ENCODE results near the gene SLC22A15. TPM values are rescaled to one million over a fixed set of nuclear protein-coding genes. Genes with fewer than 3 reads are reported as not detected.

The SLC22A15 gene
- total and polyA plus RNA-seq, 8 donors: 1.5 to 4.9 (median 3.3) TPM

DNA sequence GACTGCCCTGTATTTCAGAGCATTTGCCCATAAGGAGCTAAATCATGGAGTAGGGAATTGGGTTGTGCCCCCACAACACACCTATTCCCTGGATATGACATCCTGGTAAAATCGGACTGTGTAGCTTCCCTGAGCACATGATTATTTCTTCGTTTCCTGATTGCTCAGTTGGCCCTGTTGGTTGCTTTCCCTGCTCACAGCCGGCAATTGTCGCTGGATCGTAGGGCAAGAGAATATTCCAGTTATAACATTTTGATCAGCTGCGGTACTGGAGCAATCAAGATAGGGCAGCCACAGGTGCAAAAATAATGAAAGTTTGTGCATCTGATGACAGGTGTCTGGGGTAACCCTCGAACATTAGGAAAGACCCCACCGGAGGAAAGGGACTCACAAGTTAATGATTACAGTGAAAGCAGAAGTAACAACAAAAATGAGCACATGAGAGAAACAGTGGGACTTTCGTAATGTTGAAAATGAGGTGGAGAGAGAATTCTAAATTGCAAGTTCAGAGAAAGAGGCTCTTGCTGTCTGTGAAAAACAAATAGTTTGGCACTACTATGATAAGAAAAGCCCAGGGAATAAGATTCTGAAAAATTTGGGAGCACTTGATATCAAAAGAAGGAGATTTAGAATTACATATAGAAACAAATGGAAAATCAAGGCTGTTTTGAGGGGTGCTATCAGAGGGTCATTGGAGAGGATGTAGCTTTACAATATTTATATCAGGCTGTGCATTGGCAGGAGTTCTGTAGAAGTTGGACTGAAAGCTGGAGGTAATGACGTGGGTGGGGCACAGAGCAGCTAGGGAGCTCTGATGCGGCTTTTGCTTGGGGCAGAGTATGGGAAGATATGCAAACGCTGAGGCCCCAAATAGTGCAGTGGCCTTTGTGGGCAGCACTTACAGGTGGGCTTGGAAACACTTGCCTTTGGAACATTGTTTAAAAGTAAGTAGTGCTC lies 134.5 kb downstream of the SLC22A15 start, which contains the start of gene MAB21L3:
TSS of gene MAB21L3 (plus strand) at position 833 of the 957 bp plus-strand sequence. CDS start 1,217 bp downstream, outside the sequence.
- Histone ChIP-seq H3K27me3 (no peaks in the 10 kb centered on the region), H3K4me3 (no peak within 1 kb of the TSS), H3K27ac (peak within 1 kb of the TSS in 2 of 4 donors; percentile 13 to 46), H3K36me3 (no peaks in the 10 kb centered on the region), H3K9me3 (no peaks in the 10 kb centered on the region), H3K4me1 (peaks cover 0 to under 1% (median 0%) of the 10 kb centered on the region in 3 donors)
- ATAC-seq: peak in 3 of 4 donors; percentile 60 to 65 (median 64)
- intact Hi-C loops (cut with DNase I): no loop called here
- no peak for DNase-seq
- TF ChIP-seq, protein P1, sequence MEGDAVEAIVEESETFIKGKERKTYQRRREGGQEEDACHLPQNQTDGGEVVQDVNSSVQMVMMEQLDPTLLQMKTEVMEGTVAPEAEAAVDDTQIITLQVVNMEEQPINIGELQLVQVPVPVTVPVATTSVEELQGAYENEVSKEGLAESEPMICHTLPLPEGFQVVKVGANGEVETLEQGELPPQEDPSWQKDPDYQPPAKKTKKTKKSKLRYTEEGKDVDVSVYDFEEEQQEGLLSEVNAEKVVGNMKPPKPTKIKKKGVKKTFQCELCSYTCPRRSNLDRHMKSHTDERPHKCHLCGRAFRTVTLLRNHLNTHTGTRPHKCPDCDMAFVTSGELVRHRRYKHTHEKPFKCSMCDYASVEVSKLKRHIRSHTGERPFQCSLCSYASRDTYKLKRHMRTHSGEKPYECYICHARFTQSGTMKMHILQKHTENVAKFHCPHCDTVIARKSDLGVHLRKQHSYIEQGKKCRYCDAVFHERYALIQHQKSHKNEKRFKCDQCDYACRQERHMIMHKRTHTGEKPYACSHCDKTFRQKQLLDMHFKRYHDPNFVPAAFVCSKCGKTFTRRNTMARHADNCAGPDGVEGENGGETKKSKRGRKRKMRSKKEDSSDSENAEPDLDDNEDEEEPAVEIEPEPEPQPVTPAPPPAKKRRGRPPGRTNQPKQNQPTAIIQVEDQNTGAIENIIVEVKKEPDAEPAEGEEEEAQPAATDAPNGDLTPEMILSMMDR (IDR thresholded peaks at IDR 0.05): no peak
- no peak for FAIRE-seq
- 49 to 51% methylated on average over 12 of the region's 12 CpGs for WGBS, 2 donors

DNA sequence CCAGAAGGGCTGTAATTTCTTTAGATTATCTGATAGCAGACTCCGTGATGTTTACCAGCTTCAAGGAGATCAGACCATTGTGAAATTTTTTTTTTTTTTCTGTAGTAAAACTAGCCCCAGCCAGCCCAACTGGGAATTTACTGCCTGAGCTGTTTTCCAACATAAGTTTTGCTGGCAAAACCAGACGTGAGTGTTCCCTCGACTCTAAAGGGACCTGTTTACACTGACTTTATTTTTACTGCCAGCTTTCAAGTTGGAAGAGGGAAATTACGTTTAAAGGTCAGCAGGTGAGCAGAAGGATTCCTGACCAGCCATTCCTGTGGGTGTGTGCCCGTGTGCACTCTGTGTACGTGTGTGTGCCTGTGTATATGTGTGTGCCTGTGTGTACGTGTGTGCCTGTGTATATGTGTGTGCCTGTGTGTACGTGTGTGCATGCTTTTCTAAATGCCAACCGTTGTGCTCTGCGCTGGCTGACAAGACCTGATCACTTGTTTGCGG lies 135.3 kb downstream of the SLC22A15 start:
- TF ChIP-seq, protein P1 (IDR thresholded peaks at IDR 0.05): no peak
- H3K27ac ChIP-seq: peak overlapping the region in 1 of 4 donors; percentile 46
- peak in 3 of 4 donors; percentile 17 to 44 (median 42) for ATAC-seq
- intact Hi-C loops (cut with DNase I): no loop called here
- no peaks in the 10 kb centered on the region for H3K9me3 ChIP-seq
- H3K4me1 ChIP-seq: no peaks in the 10 kb centered on the region
- no peaks in the 10 kb centered on the region for H3K36me3 ChIP-seq
- WGBS, 2 donors: 44 to 47% methylated on average over 11 of the region's 11 CpGs
- no peak for FAIRE-seq
- DNase-seq: no peak
- no peaks in the 10 kb centered on the region for H3K27me3 ChIP-seq
- no peak overlapping the region for H3K4me3 ChIP-seq

DNA sequence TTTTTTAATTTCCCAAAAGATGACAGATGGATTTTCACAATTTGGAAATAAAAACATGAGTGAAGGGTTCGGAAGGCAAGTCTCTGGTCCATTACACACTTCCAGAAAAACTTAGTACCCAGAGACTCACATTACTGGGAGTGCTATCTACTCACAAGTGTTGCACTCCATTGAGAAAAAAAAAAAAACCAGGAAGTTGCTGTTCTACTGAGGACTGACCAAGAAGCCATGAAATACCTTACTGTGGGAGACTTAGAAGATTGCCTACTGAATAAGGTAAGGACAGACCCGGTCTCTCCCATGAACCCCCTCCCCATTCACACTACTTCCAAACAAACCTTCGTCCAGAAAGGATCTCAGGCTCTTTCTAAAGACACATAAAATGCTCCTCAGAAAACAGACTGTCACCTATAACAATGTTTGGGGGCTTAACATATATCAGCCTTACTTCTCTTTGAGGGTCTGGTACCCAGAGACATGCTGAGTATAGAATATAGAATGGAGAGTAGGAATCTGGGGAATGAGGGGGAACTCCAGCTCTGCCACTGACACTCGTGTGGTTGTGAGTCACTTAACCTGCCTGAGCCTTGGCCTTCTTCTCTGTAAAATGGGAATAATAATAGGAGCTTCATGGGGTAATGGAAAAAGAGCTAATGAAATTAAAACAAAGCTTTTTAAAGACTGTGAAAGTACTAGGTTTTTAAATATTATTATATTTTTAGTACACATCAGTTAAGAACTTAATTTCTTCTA lies 136.3 kb downstream of the SLC22A15 start:
- intact Hi-C loops (cut with DNase I): no loop called here
- ATAC-seq: no peak
- no peak for DNase-seq
- Histone ChIP-seq H3K9me3 (no peaks in the 10 kb centered on the region), H3K4me3 (no peak overlapping the region), H3K27ac (no peak overlapping the region), H3K4me1 (no peaks in the 10 kb centered on the region), H3K27me3 (no peaks in the 10 kb centered on the region), H3K36me3 (no peaks in the 10 kb centered on the region)
- TF ChIP-seq, protein P1 (IDR thresholded peaks at IDR 0.05): no peak
- no peak for FAIRE-seq
- 79 to 85% methylated on average over 4 of the region's 4 CpGs for WGBS, 2 donors

DNA sequence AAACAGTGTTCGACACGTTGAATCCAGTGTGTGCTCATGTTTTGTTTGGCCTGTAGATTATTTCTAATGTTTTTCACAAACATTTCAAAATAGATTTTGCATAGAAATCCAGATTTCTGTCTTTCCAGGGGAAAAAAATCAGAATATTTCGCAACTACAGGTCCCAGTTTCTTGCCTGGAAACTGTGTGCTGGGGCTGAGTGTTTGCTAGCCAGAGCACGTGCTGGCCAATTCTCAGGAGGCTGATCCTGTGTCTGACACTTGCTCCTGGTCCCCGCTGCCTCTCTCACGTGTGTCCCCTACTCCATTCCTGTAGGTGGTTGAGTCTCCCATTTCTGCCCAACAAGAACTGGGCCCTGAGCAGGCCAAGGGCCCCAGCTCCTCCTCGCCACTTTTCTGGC lies 137.3 kb downstream of the SLC22A15 start:
- TF ChIP-seq, protein P1 (IDR thresholded peaks at IDR 0.05): no peak

More for the DNA sequence above, 137.3 kb downstream of the SLC22A15 start:
- H3K4me1 ChIP-seq: no peaks in the 10 kb centered on the region
- intact Hi-C loops (cut with DNase I): no loop called here
- FAIRE-seq (no peak), ATAC-seq (no peak), DNase-seq (no peak)
- H3K4me3 ChIP-seq: no peak overlapping the region
- no peak overlapping the region for H3K27ac ChIP-seq
- whole genome bisulfite sequencing, 2 donors: 85 to 92% methylated on average over 7 of the region's 7 CpGs
- no peaks in the 10 kb centered on the region for H3K27me3 ChIP-seq
- no peaks in the 10 kb centered on the region for H3K9me3 ChIP-seq
- H3K36me3 ChIP-seq: no peaks in the 10 kb centered on the region
